ENCODE data around the gene PADI6. TPM values are rescaled to one million over a fixed set of nuclear protein-coding genes. Genes with fewer than 3 reads are reported as not detected.
A peak's percentile ranks its signal among the peaks of the same experiment; 100 is the strongest.

PADI6 gene
- total RNA-seq, 1 donor from 2014 or later = not detected

GRCh38 chr1:17436380-17437174 is 64.6 kb downstream of the PADI6 start:
- Mint-ChIP-seq H3K36me3 (ENCODE audit: low read depth) (peaks cover 20% of the 10 kb centered on the region), H3K27me3 (ENCODE audit: insufficient read depth) (no peaks in the 10 kb centered on the region), H3K4me1 (ENCODE audit: low read depth) (peaks cover 33% of the 10 kb centered on the region), H3K9me3 (no peaks in the 10 kb centered on the region), H3K4me3 (peak overlapping the region; percentile 82), H3K27ac (peak overlapping the region; percentile 65)
- intact Hi-C loops (cut with micrococcal nuclease) = loop anchor here (10.0 kb wide), 1 partner anchor 1912 kb away; the partner anchor contains the start of genes CASP9 and DNAJC16
- no peak for DNase-seq (ENCODE audit: low spot score)

DNA sequence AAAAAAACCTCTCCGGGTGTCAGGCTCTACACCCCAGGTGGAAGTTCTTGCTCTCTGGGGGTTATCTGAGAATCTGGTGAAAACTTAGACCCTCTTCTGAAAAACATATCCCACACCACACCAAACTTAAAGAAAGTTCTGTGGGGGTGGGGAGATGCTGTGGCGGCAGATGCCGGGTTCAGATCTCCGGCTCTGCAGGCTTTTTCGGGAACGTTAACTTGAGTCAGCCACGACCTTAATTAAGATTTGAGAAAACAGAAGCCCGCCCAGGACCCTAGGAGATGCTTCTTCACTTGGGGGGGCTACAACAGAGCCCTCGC is 65.2 kb downstream of the PADI6 start:
- Mint-ChIP-seq H3K27me3 (ENCODE audit: insufficient read depth) (no peaks in the 10 kb centered on the region), H3K9me3 (no peaks in the 10 kb centered on the region), H3K27ac (peak overlapping the region; percentile 65), H3K36me3 (ENCODE audit: low read depth) (peaks cover 16% of the 10 kb centered on the region), H3K4me3 (peak overlapping the region; percentile 82), H3K4me1 (ENCODE audit: low read depth) (peaks cover 35% of the 10 kb centered on the region)
- no peak for DNase-seq (ENCODE audit: low spot score)
- intact Hi-C loops (cut with micrococcal nuclease) = loop anchor here (10.0 kb wide), 1 partner anchor 1912 kb away; the partner anchor contains the start of genes CASP9 and DNAJC16

DNA sequence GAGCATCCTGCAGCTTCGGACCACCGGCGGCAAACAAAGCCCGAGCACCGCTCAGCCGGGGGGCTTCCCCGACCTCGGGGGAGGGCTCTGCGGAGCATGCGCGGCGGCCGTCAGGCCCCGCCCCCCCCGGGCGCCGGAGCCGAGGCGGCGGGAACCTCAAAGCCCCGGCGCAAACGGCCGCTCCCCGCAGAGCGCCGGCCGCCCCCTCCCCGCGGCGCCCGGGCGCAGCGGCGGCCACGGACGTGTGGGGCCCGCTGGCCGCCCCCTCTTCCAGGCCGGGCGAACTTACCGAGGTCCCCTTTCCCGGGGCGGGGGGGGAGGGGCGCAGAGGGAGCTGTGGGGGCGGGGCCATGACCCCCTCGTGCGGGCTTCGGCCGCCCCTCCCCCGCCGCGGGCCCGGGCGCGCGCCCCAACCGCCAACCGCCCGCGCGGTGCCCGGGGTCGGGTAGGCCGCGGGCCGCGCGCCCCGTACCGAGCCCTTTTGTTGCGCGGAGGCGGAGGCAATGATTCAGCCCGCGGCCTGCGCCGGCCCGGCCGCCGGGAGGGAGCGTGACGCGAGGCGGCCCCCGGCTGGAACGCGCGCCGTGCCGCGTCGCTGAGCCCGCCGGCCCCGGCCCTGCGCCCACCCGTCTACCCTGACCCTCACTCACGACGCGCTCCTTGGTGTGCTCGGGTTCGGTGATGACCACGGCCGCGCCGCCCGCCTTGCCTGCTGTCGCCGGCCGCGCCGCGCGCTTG is 65.8 kb downstream of the PADI6 start:
- Mint-ChIP-seq H3K36me3 (ENCODE audit: low read depth) (peaks cover 16% of the 10 kb centered on the region), H3K4me3 (peak overlapping the region; percentile 82), H3K4me1 (ENCODE audit: low read depth) (peaks cover 35% of the 10 kb centered on the region)

DNA sequence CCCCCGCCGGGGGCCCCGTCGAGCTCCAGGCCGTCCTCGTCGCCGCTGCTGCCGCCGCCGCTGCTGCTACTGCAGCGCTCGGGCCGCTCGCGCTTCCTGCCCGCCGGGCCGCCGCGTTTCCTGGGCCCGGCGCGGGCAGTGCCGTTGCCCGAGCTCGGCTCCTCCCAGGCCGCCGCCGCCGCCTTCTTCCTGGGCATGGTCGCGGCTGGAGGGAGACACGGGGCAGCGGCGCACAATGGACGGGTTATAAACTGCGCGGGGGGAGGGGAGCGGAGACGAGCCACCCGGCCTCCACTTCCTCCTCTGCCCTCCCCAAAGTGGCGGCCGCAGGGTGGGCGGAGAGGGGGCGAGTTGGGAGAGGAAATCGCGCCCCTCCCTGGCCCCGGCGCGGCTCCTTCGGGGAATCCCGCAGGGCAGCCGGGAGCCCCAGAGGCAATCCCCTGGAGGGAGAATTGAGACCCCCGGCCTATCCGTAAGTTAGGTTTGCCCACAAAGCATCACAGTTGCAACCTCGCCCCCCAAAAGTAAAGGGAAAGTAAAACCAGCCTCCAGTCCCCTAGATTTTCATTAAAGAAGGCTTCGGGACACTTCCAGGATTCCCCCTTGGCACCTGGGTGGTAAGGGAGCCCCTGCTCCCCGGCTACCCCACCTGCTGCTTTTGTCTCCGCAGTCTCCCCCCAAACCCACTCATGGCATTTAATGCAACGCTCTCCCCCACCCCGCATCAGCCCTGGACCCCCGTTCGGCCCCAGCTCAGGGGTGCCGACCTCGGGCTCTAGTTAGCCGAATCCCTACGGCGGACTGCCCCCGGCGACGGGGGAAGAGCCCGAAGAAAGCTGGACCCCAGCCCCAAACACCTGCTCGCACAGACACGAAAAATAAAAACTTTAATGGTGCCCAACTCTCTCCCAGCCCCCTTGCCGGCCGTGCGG is 66.6 kb downstream of the PADI6 start:
- H3K27ac Mint-ChIP-seq = peak overlapping the region; percentile 98
- H3K4me1 Mint-ChIP-seq (ENCODE audit: low read depth) = peaks cover 40% of the 10 kb centered on the region
- peaks cover 16% of the 10 kb centered on the region for H3K36me3 Mint-ChIP-seq (ENCODE audit: low read depth)
- H3K27me3 Mint-ChIP-seq (ENCODE audit: insufficient read depth) = no peaks in the 10 kb centered on the region
- intact Hi-C loops (cut with micrococcal nuclease) = loop anchor here (1.0 to 10.0 kb wide), 3 partner anchors 18 to 1914 kb away; partner anchors contain the start of genes CASP9, DNAJC16 and SDHB
- no peaks in the 10 kb centered on the region for H3K9me3 Mint-ChIP-seq
- H3K4me3 Mint-ChIP-seq = peak overlapping the region; percentile 94
- peak; percentile 64 for DNase-seq (ENCODE audit: low spot score)

More for the DNA sequence above, 65.8 kb downstream of the PADI6 start:
- intact Hi-C loops (cut with micrococcal nuclease) = loop anchor here (1.0 to 10.0 kb wide), 3 partner anchors 17 to 1913 kb away; partner anchors contain the start of genes CASP9, DNAJC16 and SDHB
- H3K27ac Mint-ChIP-seq = peak overlapping the region; percentile 65
- H3K9me3 Mint-ChIP-seq = no peaks in the 10 kb centered on the region
- peak; percentile 43 for DNase-seq (ENCODE audit: low spot score)
- no peaks in the 10 kb centered on the region for H3K27me3 Mint-ChIP-seq (ENCODE audit: insufficient read depth)

DNA sequence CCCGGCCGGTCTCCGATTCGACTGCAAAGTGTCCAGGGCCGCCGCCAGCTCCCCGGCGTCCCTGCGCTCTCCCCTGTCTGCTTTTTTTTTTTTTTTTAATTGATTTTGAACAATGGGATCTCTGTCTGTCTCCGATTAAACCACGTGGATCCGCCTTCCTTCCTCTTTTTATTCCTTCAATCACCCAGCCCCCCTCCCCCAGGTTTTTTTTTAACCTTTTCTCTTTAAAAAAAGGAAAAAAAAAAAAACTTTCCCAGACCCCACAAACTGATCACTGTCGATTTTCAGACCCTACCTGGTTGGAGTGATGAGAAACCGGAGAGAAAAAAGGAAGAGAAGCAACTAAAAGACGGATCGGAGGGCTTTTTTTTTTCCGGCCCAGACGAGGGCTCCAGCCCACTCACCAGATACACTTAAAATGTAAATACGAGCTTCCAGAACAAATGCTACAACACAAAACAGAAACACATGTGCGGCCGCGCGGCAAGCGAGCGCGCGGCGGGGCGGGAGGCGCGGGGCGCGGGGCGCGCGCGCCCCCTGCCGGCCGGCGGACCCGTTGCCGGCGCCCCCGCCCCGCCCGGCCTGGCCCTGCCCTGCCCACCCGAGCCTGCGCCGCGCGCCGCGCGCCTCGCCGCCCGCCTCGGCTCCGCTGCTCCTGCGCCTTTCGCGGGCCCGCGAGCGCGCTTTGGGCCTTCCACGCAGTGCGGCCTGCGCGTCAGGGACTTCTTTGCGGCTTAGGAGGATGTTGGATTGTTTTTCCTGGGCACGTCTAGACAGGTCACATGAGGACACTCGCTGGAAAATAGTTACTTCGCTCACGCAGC is 67.5 kb downstream of the PADI6 start, which contains the start of gene RCC2:
Gene RCC2 (minus strand): TSS at position 428 of the 824 bp plus-strand sequence. CDS start 1,163 bp downstream, outside the sequence.
- Mint-ChIP-seq H3K9me3 (no peaks in the 10 kb centered on the region), H3K4me3 (peak within 1 kb of the TSS; percentile 94), H3K27ac (peak within 1 kb of the TSS; percentile 98), H3K36me3 (ENCODE audit: low read depth) (peaks cover 8% of the 10 kb centered on the region), H3K4me1 (ENCODE audit: low read depth) (peaks cover 40% of the 10 kb centered on the region), H3K27me3 (ENCODE audit: insufficient read depth) (no peaks in the 10 kb centered on the region)
- peak; percentile 66 for DNase-seq (ENCODE audit: low spot score)
- intact Hi-C loops (cut with micrococcal nuclease) = loop anchor here (2.0 to 10.0 kb wide), 2 partner anchors 19 to 1915 kb away; partner anchors contain the start of genes CASP9 and DNAJC16

GRCh38 chr1:17440074-17440826 is 68.3 kb downstream of the PADI6 start:
- Mint-ChIP-seq H3K9me3 (no peaks in the 10 kb centered on the region), H3K36me3 (ENCODE audit: low read depth) (peaks cover 7% of the 10 kb centered on the region), H3K27me3 (ENCODE audit: insufficient read depth) (no peaks in the 10 kb centered on the region), H3K27ac (peak overlapping the region; percentile 89), H3K4me3 (peak overlapping the region; percentile 87), H3K4me1 (ENCODE audit: low read depth) (peaks cover 40% of the 10 kb centered on the region)
- DNase-seq (ENCODE audit: low spot score) = no peak
- intact Hi-C loops (cut with micrococcal nuclease) = no loop called here

- Mint-ChIP-seq H3K27me3 (ENCODE audit: insufficient read depth) (no peaks in the 10 kb centered on the region), H3K4me1 (ENCODE audit: low read depth) (peaks cover 40% of the 10 kb centered on the region), H3K36me3 (ENCODE audit: low read depth) (peaks cover 7% of the 10 kb centered on the region), H3K27ac (peak overlapping the region; percentile 89), H3K9me3 (no peaks in the 10 kb centered on the region), H3K4me3 (peak overlapping the region; percentile 87)
- intact Hi-C loops (cut with micrococcal nuclease) = no loop called here
- DNase-seq (ENCODE audit: low spot score) = no peak
These were observed 68.8 kb downstream of the PADI6 start for GRCh38 chr1:17440827-17441168.

- Mint-ChIP-seq H3K9me3 (no peaks in the 10 kb centered on the region), H3K4me3 (peak overlapping the region; percentile 87), H3K27ac (peak overlapping the region; percentile 55), H3K4me1 (ENCODE audit: low read depth) (peaks cover 36% of the 10 kb centered on the region), H3K27me3 (ENCODE audit: insufficient read depth) (no peaks in the 10 kb centered on the region), H3K36me3 (ENCODE audit: low read depth) (peaks cover 5% of the 10 kb centered on the region)
- intact Hi-C loops (cut with micrococcal nuclease) = no loop called here
- peak; percentile 8 for DNase-seq (ENCODE audit: low spot score)
These were observed 69.4 kb downstream of the PADI6 start for GRCh38 chr1:17441265-17441992.

DNA sequence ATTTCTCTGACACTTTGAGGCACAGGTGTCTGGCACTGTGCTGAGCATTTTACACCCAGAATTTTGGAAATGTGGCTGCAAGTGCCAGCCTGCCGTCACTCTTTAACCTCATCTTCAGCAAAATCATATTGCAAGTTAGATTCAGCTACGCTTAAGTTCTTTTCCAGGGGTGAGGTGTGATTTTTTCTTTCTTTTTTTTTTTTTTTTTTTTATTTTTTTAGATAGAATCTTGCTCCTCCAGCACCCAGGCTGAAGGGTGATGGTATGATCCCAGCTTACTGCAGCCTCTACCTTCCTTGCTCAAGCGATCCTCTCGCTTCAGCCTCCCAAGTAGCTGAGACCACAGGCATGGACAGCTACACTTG is 70.0 kb downstream of the PADI6 start:
- no peaks in the 10 kb centered on the region for H3K27me3 Mint-ChIP-seq (ENCODE audit: insufficient read depth)
- peak overlapping the region; percentile 87 for H3K4me3 Mint-ChIP-seq
- no peaks in the 10 kb centered on the region for H3K9me3 Mint-ChIP-seq
- no peak overlapping the region for H3K27ac Mint-ChIP-seq
- DNase-seq (ENCODE audit: low spot score) = no peak
- H3K36me3 Mint-ChIP-seq (ENCODE audit: low read depth) = peaks cover 2% of the 10 kb centered on the region
- intact Hi-C loops (cut with micrococcal nuclease) = no loop called here
- peaks cover 31% of the 10 kb centered on the region for H3K4me1 Mint-ChIP-seq (ENCODE audit: low read depth)

- Mint-ChIP-seq H3K4me1 (ENCODE audit: low read depth) (peaks cover 29% of the 10 kb centered on the region), H3K36me3 (ENCODE audit: low read depth) (no peaks in the 10 kb centered on the region), H3K9me3 (no peaks in the 10 kb centered on the region), H3K27ac (no peak overlapping the region), H3K4me3 (no peak overlapping the region), H3K27me3 (ENCODE audit: insufficient read depth) (no peaks in the 10 kb centered on the region)
- intact Hi-C loops (cut with micrococcal nuclease) = no loop called here
- no peak for DNase-seq (ENCODE audit: low spot score)
These were observed 70.8 kb downstream of the PADI6 start for GRCh38 chr1:17442841-17443240.
